Peyer's patch (tissue), 4 donors: ENCODE data around the gene KRT40.

Source experiments
- CTCF ChIP-seq, 6 experiments: fragments of 450-650 bp in 4 of 6; fragments of 200-600 bp in 2 of 6; sonication (generic) in 1 of 6; IDR thresholded peaks; one replicate each; pipeline ENCODE4 v1.5.1; 2017 to 2019; ENCODE audit warnings: antibody characterized with exemption in 6 of 6, mild to moderate bottlenecking in 3 of 6, moderate library complexity in 1 of 6
- POLR2A ChIP-seq, 2 donors: fragments of 450-650 bp; IDR thresholded peaks; one replicate each; pipeline ENCODE4 v1.5.1; 2017; ENCODE audit warnings: antibody characterized with exemption in 2 of 2, mild to moderate bottlenecking in 2 of 2, moderate library complexity in 2 of 2

GRCh38 chr17:40984226-40984625 is at the start of gene KRT40:
- TF ChIP-seq CTCF (IDR thresholded peaks at IDR 0.05) (no peak), POLR2A (IDR thresholded peaks at IDR 0.05) (no peak)
